ENCODE measurements around the gene TENT4A.

TENT4A gene

GRCh38 chr5:6742081-6742758, 29.0 kb downstream of the TENT4A start:
- Histone ChIP-seq H3K36me3 (ENCODE audit: control insufficient read depth, insufficient read depth, low read length) (peaks cover 18% of the 10 kb centered on the region), H3K27ac (ENCODE audit: low read depth, low read length) (no peak overlapping the region), H3K27me3 (ENCODE audit: control insufficient read depth, insufficient read depth, low read length) (no peaks in the 10 kb centered on the region), H3K4me1 (ENCODE audit: control insufficient read depth, insufficient read depth, low read length) (no peaks in the 10 kb centered on the region), H3K4me3 (ENCODE audit: low read length) (no peak overlapping the region), H3K9ac (ENCODE audit: low read length) (no peak overlapping the region)

DNA sequence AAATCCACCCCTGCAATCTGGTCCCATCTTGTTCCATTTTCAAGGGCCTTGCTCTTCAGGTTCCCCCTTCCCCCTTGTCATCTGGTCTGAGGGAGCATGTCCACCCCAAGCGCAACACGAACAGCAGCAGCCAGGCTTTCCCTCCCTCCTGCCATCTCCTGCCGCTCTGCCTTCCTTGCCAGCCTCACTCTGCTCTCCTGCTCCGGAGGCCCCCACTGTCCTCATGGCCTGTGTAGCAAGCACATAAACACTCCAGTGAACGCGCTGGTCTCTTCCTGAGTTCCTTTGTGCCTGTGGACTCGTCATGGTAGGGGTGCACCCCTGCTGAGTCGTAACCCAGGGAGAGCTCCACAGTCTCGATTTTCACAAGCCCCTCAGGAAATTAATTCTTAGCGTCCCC, 29.9 kb downstream of the TENT4A start:
- Histone ChIP-seq H3K36me3 (ENCODE audit: control insufficient read depth, insufficient read depth, low read length) (peaks cover 20% of the 10 kb centered on the region), H3K27ac (ENCODE audit: low read depth, low read length) (no peak overlapping the region), H3K4me1 (ENCODE audit: control insufficient read depth, insufficient read depth, low read length) (no peaks in the 10 kb centered on the region), H3K9ac (ENCODE audit: low read length) (no peak overlapping the region), H3K4me3 (ENCODE audit: low read length) (no peak overlapping the region), H3K27me3 (ENCODE audit: control insufficient read depth, insufficient read depth, low read length) (no peaks in the 10 kb centered on the region)

GRCh38 chr5:6744841-6745705, 31.8 kb downstream of the TENT4A start:
- Histone ChIP-seq H3K27ac (ENCODE audit: low read depth, low read length) (no peak overlapping the region), H3K4me1 (ENCODE audit: control insufficient read depth, insufficient read depth, low read length) (no peaks in the 10 kb centered on the region), H3K36me3 (ENCODE audit: control insufficient read depth, insufficient read depth, low read length) (peaks cover 17% of the 10 kb centered on the region), H3K27me3 (ENCODE audit: control insufficient read depth, insufficient read depth, low read length) (no peaks in the 10 kb centered on the region), H3K9ac (ENCODE audit: low read length) (no peak overlapping the region), H3K4me3 (ENCODE audit: low read length) (no peak overlapping the region)

DNA sequence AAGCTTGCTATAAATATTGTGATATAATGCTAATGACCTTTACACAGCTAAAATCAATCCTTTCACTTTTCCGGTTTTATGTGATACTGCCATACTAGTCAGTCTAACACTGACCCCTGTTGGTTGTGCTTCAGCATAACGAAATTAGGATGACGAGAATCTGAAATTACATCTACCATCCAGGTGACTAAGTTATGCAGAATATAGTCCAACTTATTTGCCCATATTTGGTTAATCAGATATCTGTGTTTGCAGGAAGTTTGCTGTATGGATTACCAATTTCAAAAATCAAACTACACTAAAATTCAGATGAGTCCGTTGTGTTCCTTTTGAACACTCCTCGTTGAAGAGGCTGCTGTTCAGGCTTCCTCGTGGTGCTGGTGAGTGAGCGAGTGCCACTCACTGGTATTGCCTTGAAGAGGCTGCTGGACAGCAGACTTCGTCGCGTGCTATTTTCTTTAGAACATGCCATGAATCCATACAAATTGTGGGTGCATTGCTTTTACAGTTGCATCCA, 32.5 kb downstream of the TENT4A start:
- H3K4me1 ChIP-seq (ENCODE audit: control insufficient read depth, insufficient read depth, low read length): no peaks in the 10 kb centered on the region
- H3K4me3 ChIP-seq (ENCODE audit: low read length): no peak overlapping the region
- peaks cover 16% of the 10 kb centered on the region for H3K36me3 ChIP-seq (ENCODE audit: control insufficient read depth, insufficient read depth, low read length)
- H3K9ac ChIP-seq (ENCODE audit: low read length): no peak overlapping the region
- no peak overlapping the region for H3K27ac ChIP-seq (ENCODE audit: low read depth, low read length)
- no peaks in the 10 kb centered on the region for H3K27me3 ChIP-seq (ENCODE audit: control insufficient read depth, insufficient read depth, low read length)

DNA sequence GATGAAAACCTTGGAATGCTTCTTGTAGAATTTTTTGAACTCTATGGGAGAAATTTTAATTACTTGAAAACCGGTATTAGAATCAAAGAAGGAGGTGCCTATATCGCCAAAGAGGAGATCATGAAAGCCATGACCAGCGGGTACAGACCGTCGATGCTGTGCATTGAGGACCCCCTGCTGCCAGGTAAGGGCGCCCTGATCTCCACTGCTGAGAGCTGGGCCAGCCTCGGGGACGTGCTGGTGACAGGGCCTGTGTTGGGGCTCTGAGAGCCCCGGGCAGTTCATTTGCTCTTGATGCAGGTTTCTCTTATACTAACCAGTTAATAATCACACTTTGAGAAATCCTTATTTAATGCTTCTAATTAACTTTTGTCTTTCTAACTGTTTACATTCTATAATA, 33.0 kb downstream of the TENT4A start:
- H3K4me3 ChIP-seq (ENCODE audit: low read length): no peak overlapping the region
- no peak overlapping the region for H3K9ac ChIP-seq (ENCODE audit: low read length)
- H3K36me3 ChIP-seq (ENCODE audit: control insufficient read depth, insufficient read depth, low read length): peaks cover 14% of the 10 kb centered on the region
- H3K27ac ChIP-seq (ENCODE audit: low read depth, low read length): no peak overlapping the region
- H3K27me3 ChIP-seq (ENCODE audit: control insufficient read depth, insufficient read depth, low read length): no peaks in the 10 kb centered on the region
- H3K4me1 ChIP-seq (ENCODE audit: control insufficient read depth, insufficient read depth, low read length): no peaks in the 10 kb centered on the region

DNA sequence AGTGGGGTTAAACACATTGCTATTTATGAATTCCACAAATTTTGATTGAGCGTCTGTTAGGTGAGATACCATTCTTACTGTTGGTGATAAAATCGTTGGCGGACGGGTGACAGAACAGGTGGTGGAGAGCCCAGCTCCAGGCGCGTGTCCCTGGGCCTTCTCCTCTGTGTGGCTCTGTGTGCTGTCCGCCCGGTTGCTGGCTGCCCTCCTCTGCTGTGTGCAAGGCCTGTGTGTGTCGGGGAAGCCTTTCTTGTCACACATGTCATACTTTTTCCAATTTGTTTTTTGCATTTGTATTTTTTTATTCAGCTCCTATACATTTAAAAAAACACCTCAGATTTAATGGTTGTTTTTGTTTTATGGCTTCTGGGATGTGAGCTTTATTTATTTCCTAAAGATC, 33.9 kb downstream of the TENT4A start:
- Histone ChIP-seq H3K4me1 (ENCODE audit: control insufficient read depth, insufficient read depth, low read length) (no peaks in the 10 kb centered on the region), H3K36me3 (ENCODE audit: control insufficient read depth, insufficient read depth, low read length) (peaks cover 14% of the 10 kb centered on the region), H3K4me3 (ENCODE audit: low read length) (no peak overlapping the region), H3K27me3 (ENCODE audit: control insufficient read depth, insufficient read depth, low read length) (no peaks in the 10 kb centered on the region), H3K27ac (ENCODE audit: low read depth, low read length) (no peak overlapping the region), H3K9ac (ENCODE audit: low read length) (no peak overlapping the region)

- Histone ChIP-seq H3K27me3 (ENCODE audit: control insufficient read depth, insufficient read depth, low read length) (no peaks in the 10 kb centered on the region), H3K36me3 (ENCODE audit: control insufficient read depth, insufficient read depth, low read length) (peaks cover 16% of the 10 kb centered on the region)
Observed at GRCh38 chr5:6748142-6748541, 34.9 kb downstream of the TENT4A start.

DNA sequence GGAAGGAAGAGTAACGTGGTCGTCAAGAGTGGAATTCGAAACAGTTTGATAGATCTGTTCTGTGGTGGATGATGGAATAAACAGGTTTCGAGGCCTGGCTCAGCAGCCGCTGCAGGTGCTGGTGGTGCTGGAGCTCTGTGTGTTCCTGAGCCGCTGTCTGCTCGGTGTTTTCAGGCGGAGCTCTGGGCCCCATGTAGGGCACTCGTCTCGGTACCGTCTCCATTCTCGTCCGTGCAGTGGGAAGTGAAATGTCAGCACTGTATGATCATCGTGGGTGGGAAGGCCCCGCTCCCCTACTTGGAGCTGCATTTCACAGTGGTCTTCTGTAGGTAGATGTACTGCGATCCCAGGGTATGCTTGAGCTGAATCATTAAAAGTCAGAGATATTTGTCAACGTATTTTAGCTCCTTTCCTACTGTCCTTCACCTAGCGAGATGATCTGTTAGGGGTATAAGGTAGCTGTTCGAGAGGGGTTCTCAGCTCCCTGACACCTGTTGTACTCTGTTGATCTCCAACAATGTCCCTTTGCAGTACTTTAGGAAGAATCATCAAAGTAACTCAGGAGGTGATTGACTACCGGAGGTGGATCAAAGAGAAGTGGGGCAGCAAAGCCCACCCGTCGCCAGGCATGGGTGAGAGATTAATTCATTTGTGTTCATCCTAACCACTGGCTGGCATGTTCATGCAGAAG, 35.9 kb downstream of the TENT4A start:
- Histone ChIP-seq H3K9ac (ENCODE audit: low read length) (no peak overlapping the region), H3K27me3 (ENCODE audit: control insufficient read depth, insufficient read depth, low read length) (no peaks in the 10 kb centered on the region), H3K36me3 (ENCODE audit: control insufficient read depth, insufficient read depth, low read length) (peaks cover 23% of the 10 kb centered on the region), H3K4me1 (ENCODE audit: control insufficient read depth, insufficient read depth, low read length) (no peaks in the 10 kb centered on the region), H3K27ac (ENCODE audit: low read depth, low read length) (no peak overlapping the region), H3K4me3 (ENCODE audit: low read length) (no peak overlapping the region)

More at GRCh38 chr5:6748142-6748541, 34.9 kb downstream of the TENT4A start:
- Histone ChIP-seq H3K4me1 (ENCODE audit: control insufficient read depth, insufficient read depth, low read length) (no peaks in the 10 kb centered on the region), H3K27ac (ENCODE audit: low read depth, low read length) (no peak overlapping the region), H3K4me3 (ENCODE audit: low read length) (no peak overlapping the region), H3K9ac (ENCODE audit: low read length) (no peak overlapping the region)

DNA sequence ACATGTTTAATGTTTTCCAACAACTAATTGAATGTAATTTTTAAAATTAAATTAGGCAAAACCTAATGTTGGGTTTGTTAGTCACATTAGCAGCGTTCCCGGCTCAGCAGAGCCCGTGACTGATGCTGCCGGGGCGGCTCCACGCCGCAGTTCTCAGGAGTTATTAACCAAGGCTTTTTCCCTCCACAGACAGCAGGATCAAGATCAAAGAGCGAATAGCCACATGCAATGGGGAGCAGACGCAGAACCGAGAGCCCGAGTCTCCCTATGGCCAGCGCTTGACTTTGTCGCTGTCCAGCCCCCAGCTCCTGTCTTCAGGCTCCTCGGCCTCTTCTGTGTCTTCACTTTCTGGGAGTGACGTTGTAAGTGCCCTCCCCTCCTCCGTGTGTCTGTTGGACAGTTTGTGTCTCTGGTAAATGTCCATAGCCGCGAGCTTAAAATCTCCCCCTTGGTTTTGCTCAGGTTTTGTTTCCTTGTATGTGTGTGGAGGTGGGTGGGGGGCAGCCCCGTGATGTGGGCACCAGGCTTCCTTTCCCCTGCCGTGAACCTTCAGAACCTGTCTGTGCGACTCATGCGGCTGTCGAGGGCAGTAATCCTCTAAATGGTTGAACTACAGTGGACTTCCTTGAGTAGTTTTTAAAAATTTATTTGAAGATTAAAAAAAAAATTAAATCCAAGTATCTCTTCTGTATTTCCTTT, 37.1 kb downstream of the TENT4A start:
- H3K9ac ChIP-seq (ENCODE audit: low read length): no peak overlapping the region
- H3K27me3 ChIP-seq (ENCODE audit: control insufficient read depth, insufficient read depth, low read length): no peaks in the 10 kb centered on the region
- no peak overlapping the region for H3K27ac ChIP-seq (ENCODE audit: low read depth, low read length)
- H3K4me1 ChIP-seq (ENCODE audit: control insufficient read depth, insufficient read depth, low read length): no peaks in the 10 kb centered on the region
- H3K36me3 ChIP-seq (ENCODE audit: control insufficient read depth, insufficient read depth, low read length): peaks cover 32% of the 10 kb centered on the region
- no peak overlapping the region for H3K4me3 ChIP-seq (ENCODE audit: low read length)

- H3K36me3 ChIP-seq (ENCODE audit: control insufficient read depth, insufficient read depth, low read length): peaks cover 36% of the 10 kb centered on the region
- no peaks in the 10 kb centered on the region for H3K27me3 ChIP-seq (ENCODE audit: control insufficient read depth, insufficient read depth, low read length)
- H3K27ac ChIP-seq (ENCODE audit: low read depth, low read length): no peak overlapping the region
Observed at GRCh38 chr5:6750951-6751685, 37.9 kb downstream of the TENT4A start.

DNA sequence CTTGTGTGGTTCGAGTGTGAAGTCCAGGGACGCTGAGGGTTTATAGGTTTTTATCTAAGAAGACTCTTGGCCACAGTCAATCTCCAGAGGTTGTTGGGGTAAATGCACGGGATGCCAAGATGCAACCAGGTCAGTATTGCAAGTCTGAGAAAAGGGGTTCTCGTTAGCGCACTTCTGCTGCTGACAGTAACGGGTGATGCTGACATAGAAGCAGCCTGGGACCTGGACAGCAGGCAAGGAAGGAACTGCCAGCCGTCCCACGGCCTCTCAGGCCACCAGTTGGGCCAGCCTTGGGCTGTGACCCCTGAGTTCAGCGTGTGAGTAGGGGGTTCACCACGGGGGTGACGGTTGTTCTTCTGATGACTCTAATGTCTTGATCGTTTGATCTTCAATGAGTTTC, 39.0 kb downstream of the TENT4A start:
- no peak overlapping the region for H3K9ac ChIP-seq (ENCODE audit: low read length)
- H3K4me3 ChIP-seq (ENCODE audit: low read length): no peak overlapping the region
- H3K27ac ChIP-seq (ENCODE audit: low read depth, low read length): no peak overlapping the region
- H3K27me3 ChIP-seq (ENCODE audit: control insufficient read depth, insufficient read depth, low read length): no peaks in the 10 kb centered on the region
- peaks cover 38% of the 10 kb centered on the region for H3K36me3 ChIP-seq (ENCODE audit: control insufficient read depth, insufficient read depth, low read length)
- H3K4me1 ChIP-seq (ENCODE audit: control insufficient read depth, insufficient read depth, low read length): no peaks in the 10 kb centered on the region

More at GRCh38 chr5:6750951-6751685, 37.9 kb downstream of the TENT4A start:
- no peak overlapping the region for H3K4me3 ChIP-seq (ENCODE audit: low read length)
- no peak overlapping the region for H3K9ac ChIP-seq (ENCODE audit: low read length)
- no peaks in the 10 kb centered on the region for H3K4me1 ChIP-seq (ENCODE audit: control insufficient read depth, insufficient read depth, low read length)
